AG09309 (cell line): ENCODE data around the gene GTPBP8.

Source experiments
- DNase-seq: peaks from one replicate; pipeline ENCODE4 v3.0.0-alpha.2; 2010; ENCODE audit warnings: low read depth
- H3K4me3 ChIP-seq: 2 replicates; pipeline ENCODE4 v1.5.1; 2011; ENCODE audit warnings: mild to moderate bottlenecking, low read depth, low read length, moderate library complexity; ENCODE audit not compliant: control insufficient read depth
- TF ChIP-seq, protein P1 (sequence below): IDR thresholded peaks from 2 replicates; pipeline ENCODE4 v1.5.1; 2011; ENCODE audit warnings: mild to moderate bottlenecking, low read depth, low read length, inconsistent platforms; ENCODE audit not compliant: insufficient read depth, control insufficient read depth; ENCODE audit errors: missing control alignments

The GTPBP8 gene

DNA sequence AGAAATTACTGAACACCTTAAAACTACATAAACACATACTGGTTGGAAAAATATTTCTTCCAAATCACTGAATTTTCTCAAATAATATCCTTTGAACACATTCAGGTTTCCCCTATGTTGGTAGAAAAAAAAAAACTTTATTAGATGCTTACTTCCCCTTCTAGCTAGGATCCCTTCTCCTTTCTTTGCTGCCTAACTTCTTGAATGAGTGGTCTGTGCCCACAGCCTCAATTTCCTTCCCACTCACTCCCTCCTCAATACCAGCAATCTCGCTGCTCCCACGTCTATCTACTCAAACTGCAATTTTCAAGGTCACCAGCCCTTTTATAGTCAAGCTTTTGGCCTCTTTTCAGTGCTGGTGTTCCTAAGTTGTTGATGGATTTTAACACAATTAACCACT lies 24.2 kb upstream of the GTPBP8 start:
- no peak overlapping the region for H3K4me3 ChIP-seq
- DNase-seq: no peak
- TF ChIP-seq, protein P1, sequence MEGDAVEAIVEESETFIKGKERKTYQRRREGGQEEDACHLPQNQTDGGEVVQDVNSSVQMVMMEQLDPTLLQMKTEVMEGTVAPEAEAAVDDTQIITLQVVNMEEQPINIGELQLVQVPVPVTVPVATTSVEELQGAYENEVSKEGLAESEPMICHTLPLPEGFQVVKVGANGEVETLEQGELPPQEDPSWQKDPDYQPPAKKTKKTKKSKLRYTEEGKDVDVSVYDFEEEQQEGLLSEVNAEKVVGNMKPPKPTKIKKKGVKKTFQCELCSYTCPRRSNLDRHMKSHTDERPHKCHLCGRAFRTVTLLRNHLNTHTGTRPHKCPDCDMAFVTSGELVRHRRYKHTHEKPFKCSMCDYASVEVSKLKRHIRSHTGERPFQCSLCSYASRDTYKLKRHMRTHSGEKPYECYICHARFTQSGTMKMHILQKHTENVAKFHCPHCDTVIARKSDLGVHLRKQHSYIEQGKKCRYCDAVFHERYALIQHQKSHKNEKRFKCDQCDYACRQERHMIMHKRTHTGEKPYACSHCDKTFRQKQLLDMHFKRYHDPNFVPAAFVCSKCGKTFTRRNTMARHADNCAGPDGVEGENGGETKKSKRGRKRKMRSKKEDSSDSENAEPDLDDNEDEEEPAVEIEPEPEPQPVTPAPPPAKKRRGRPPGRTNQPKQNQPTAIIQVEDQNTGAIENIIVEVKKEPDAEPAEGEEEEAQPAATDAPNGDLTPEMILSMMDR: no peak

DNA sequence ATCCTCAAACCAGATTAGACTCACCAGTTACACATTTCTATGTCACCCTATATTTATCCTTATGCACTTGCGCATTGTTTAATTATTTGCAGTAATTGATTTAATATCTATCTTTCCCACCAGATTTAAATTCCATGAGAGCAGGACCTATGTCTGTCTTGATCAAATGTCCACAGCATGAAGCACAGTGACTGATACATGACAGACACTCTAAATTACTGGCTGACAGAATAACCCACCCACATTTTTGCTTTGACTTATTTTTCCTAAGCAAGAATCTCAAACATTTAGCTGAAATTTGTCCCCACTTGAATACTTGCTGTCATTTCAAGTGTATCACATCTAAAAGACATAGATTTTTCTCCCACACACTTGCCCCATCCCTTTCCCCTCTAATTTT lies 23.4 kb upstream of the GTPBP8 start:
- no peak for DNase-seq
- TF ChIP-seq, protein P1: no peak
- H3K4me3 ChIP-seq: no peak overlapping the region

- TF ChIP-seq, protein P1: no peak
- DNase-seq: no peak
- no peak overlapping the region for H3K4me3 ChIP-seq
Observed at GRCh38 chr3:112967828-112968227, 23.0 kb upstream of the GTPBP8 start.

DNA sequence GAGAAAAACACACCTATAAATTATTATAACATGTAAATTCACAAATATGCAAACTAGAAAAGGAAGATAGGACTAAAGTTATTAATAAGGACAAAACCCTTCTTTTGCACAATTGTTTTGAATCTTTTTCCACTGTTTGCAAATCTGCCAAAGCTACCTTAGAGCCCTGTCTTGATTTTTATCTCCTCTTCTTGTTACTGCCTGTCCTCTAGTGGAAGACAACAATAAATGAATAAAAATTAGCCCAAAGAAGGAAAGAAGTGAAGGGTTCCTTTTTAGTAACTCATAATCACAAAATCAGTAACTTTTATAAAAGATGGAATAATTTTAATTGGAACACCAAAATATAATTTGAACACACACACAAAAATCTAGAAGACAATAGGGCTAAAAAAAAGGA lies 18.6 kb upstream of the GTPBP8 start:
- H3K4me3 ChIP-seq: no peak overlapping the region
- TF ChIP-seq, protein P1: no peak
- DNase-seq: no peak

DNA sequence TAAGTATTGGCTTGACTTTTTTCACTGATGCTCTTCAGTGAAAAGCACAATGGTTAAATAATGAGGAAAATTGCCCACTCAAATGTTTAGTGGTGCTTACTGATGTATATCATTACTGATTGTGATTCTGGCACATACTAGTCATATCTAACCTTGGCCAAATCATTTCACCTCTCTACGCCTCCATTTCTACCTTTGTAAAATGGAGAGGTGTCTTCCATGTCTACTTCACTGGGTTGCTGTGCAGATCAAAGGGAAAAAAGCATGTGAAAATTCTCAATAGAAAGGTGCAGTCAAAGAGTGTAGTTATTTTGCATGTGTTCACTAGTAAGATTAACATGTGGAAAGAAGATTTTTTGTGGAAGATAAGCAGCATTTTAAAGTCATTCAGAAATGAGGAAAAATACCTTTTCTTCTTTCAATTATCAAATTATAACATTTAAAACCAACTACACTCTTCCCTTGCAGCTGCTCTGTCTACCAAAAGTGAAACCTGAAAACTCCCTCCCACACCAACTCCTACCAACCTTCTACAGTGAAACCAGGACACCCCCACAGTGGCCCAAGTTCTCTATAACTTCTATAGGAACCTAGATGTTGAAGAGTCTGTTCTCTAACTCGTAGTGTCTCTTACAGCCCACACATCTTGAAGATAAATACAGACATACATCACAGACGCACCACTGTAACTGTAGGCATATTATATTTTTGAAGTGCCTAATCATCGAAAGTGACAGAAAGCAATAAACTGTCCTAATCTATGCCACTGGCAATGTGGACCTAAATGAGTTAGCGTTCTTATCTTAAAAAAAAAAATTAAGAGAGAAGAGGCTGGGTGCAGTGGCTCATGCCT lies 17.2 kb upstream of the GTPBP8 start:
- TF ChIP-seq, protein P1: no peak
- DNase-seq: no peak
- no peak overlapping the region for H3K4me3 ChIP-seq

- no peak for DNase-seq
- no peak overlapping the region for H3K4me3 ChIP-seq
- TF ChIP-seq, protein P1: no peak
Observed at GRCh38 chr3:112974178-112974517, 16.6 kb upstream of the GTPBP8 start.
